ENCODE data around the gene MAP3K2.
A peak's percentile ranks its signal among the peaks of the same experiment; 100 is the strongest.

The MAP3K2 gene

GRCh38 chr2:127347734-127348392 is 39.9 kb downstream of the MAP3K2 start:
- DNase-seq: no peak

- no peak for DNase-seq
Observed at GRCh38 chr2:127347015-127347414, 40.8 kb downstream of the MAP3K2 start.

GRCh38 chr2:127343277-127343676 is 44.5 kb downstream of the MAP3K2 start:
- DNase-seq: no peak

- no peak for DNase-seq
Observed at GRCh38 chr2:127342101-127342500, 45.7 kb downstream of the MAP3K2 start.

GRCh38 chr2:127332335-127332734 is 55.4 kb downstream of the MAP3K2 start:
- no peak for DNase-seq

GRCh38 chr2:127330753-127331152 is 57.0 kb downstream of the MAP3K2 start:
- DNase-seq: no peak

GRCh38 chr2:127326289-127326945 is 61.4 kb downstream of the MAP3K2 start:
- no peak for DNase-seq

GRCh38 chr2:127324635-127325034 is 63.1 kb downstream of the MAP3K2 start:
- DNase-seq: no peak

GRCh38 chr2:127321303-127321702 is 66.5 kb downstream of the MAP3K2 start:
- DNase-seq: no peak

- no peak for DNase-seq
Observed at GRCh38 chr2:127320586-127321275, 67.0 kb downstream of the MAP3K2 start.

- DNase-seq: no peak
Observed at GRCh38 chr2:127320067-127320466, 67.7 kb downstream of the MAP3K2 start.

- no peak for DNase-seq
Observed at GRCh38 chr2:127314193-127314988, 73.4 kb downstream of the MAP3K2 start.

GRCh38 chr2:127313406-127313805 is 74.4 kb downstream of the MAP3K2 start:
- DNase-seq: no peak

GRCh38 chr2:127310980-127311379 is 76.8 kb downstream of the MAP3K2 start:
- no peak for DNase-seq

- DNase-seq: no peak
Observed at GRCh38 chr2:127309468-127309867, 78.3 kb downstream of the MAP3K2 start.

GRCh38 chr2:127308586-127309138 is 79.1 kb downstream of the MAP3K2 start:
- no peak for DNase-seq

- no peak for DNase-seq
Observed at GRCh38 chr2:127305990-127306585, 81.7 kb downstream of the MAP3K2 start.

GRCh38 chr2:127302168-127302567 is 85.6 kb downstream of the MAP3K2 start:
- DNase-seq: no peak

- peak; percentile 6 to 16 for DNase-seq
Observed at GRCh38 chr2:127293748-127294562, 93.8 kb downstream of the MAP3K2 start, which contains the start of gene ERCC3. Gene ERCC3, minus strand, starts transcription at chr2:127294144. Its CDS starts 63 bp downstream, at chr2:127294081.

GRCh38 chr2:127293386-127293747 is 94.4 kb downstream of the MAP3K2 start:
- no peak for DNase-seq

- no peak for DNase-seq
Observed at GRCh38 chr2:127288274-127288673, 99.5 kb downstream of the MAP3K2 start.

GRCh38 chr2:127283275-127283674 is 104.5 kb downstream of the MAP3K2 start:
- DNase-seq: no peak

Data from NCI-H187 (cell line).